Neutrophil (primary cell): ENCODE results near the gene ACSS3.

Experiments used
- H3K27ac ChIP-seq: fragments of 200-600 bp; sonication (generic); 2 replicates; pipeline ENCODE4 v1.5.1; 2016; ENCODE audit warnings: mild to moderate bottlenecking, moderate library complexity
- H3K27me3 ChIP-seq: fragments of 200-600 bp; sonication (generic); 2 replicates; pipeline ENCODE4 v1.6.0; 2016; ENCODE audit warnings: mild to moderate bottlenecking
- H3K36me3 ChIP-seq: fragments of 200-600 bp; sonication (generic); 2 replicates; pipeline ENCODE4 v1.5.1; 2017
- H3K4me1 ChIP-seq, 2 experiments: fragments of 200-600 bp in 1 of 2; sonication (generic) in 1 of 2; 1 replicate in 1 of 2; 2 replicates in 1 of 2; pipeline versions ENCODE4 v1.5.1 to v1.6.1; 2013 to 2016; ENCODE audit warnings: low read depth in 1 of 2, low read length in 1 of 2, mild to moderate bottlenecking in 1 of 2, moderate library complexity in 1 of 2; ENCODE audit not compliant: control insufficient read depth in 1 of 2, insufficient read depth in 1 of 2
- H3K4me3 ChIP-seq, 2 experiments: fragments of 200-600 bp in 1 of 2; sonication (generic) in 1 of 2; 1 replicate in 1 of 2; 2 replicates in 1 of 2; pipeline ENCODE4 v1.5.1; 2013 to 2016; ENCODE audit warnings: low read depth in 1 of 2, low read length in 1 of 2, mild to moderate bottlenecking in 1 of 2, moderate library complexity in 1 of 2
- H3K9me3 ChIP-seq: fragments of 200-600 bp; sonication (generic); 2 replicates; pipeline ENCODE4 v1.5.1; 2016
- CTCF ChIP-seq: fragments of 200-600 bp; sonication (generic); IDR thresholded peaks from 2 replicates; pipeline ENCODE4 v1.5.1; 2016; ENCODE audit warnings: antibody characterized with exemption

Gene ACSS3

DNA sequence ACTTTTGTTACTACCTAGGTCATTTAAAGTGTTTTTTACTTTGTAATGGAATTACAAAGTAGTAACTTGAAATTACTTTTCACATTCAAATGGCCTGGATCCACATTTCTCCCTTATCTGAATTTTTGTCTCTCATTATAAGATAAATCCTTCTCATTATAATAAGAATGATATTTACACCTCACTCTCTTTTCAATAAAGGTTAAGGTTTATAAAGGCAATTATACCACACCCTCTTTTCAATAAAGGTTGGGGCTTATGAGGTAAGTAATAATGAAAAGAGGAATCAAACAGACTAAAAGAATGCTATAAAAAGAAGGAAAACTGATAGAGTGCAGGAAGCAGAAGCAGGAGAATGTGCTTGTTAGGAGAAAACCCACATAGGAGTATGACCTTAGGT is 210.8 kb downstream of the ACSS3 start:
- no peaks in the 10 kb centered on the region for H3K36me3 ChIP-seq
- no peaks in the 10 kb centered on the region for H3K9me3 ChIP-seq
- H3K27ac ChIP-seq, result no peak overlapping the region
- no peaks in the 10 kb centered on the region for H3K4me1 ChIP-seq
- H3K4me3 ChIP-seq, result no peak overlapping the region
- TF ChIP-seq CTCF, result no peak
- no peaks in the 10 kb centered on the region for H3K27me3 ChIP-seq

DNA sequence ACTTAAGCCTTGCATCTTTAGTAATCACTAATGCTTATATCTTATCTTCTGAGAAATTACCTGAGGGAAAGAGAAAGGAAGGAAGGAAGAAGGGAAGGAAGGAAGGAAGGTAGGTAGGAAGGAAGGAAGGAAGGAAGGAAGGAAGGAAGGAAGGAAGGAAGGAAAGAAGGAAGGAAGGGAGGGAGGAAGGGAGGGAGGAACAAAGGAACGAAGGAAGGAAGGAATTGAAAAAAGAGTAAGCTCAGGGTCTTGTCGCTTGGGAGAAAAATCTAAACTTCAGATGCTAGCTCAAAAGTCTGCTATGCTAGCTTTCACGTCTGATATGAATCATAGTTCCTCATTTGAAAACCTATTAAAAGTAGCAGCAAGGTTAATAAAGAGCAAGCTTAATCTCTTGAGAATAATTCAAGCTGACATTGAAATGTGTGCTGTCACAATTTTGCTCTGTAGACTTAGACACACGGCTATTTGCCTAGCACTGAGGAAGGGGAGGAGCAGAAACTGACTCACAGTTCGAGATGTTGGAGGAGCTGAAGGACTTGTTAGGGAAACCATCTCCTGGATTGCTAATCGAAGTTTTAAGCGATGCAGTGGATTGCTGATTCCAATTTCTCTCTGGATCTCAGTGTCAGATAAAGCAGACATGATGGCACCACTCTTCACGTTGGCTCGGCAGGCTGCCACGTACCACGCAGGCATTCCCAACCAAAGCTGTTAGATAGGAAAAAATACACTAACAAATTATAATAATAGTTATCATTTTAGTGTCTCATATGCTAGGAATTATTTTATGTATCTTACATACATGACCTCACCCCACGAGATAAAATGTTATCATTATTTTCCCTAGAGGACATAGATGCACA is 216.7 kb downstream of the ACSS3 start:
- no peak for TF ChIP-seq CTCF
- no peaks in the 10 kb centered on the region for H3K4me1 ChIP-seq
- no peak overlapping the region for H3K4me3 ChIP-seq
- no peaks in the 10 kb centered on the region for H3K27me3 ChIP-seq
- H3K36me3 ChIP-seq, result no peaks in the 10 kb centered on the region
- no peaks in the 10 kb centered on the region for H3K9me3 ChIP-seq
- no peak overlapping the region for H3K27ac ChIP-seq

DNA sequence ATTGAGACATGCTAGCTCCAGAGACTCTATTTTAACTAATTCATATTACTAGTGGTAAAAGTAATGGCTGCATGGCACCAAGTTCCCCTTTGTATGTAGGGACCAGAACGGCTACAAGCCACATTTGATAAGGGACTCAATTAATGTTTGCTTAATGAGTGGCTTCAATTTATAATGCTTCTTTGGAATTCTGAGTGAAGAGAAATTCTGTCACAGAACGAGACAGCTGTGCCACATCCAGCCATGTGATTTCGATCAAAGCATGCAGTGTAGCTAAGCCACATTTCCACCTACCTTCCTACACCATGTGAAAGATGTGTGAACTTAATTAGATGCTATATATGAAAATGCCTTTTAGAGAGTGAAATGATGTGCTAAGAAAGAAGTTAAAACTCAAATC is 217.4 kb downstream of the ACSS3 start:
- H3K9me3 ChIP-seq, result no peaks in the 10 kb centered on the region
- no peak overlapping the region for H3K4me3 ChIP-seq
- no peak overlapping the region for H3K27ac ChIP-seq
- H3K36me3 ChIP-seq, result no peaks in the 10 kb centered on the region
- H3K4me1 ChIP-seq, result no peaks in the 10 kb centered on the region
- no peaks in the 10 kb centered on the region for H3K27me3 ChIP-seq
- no peak for TF ChIP-seq CTCF

DNA sequence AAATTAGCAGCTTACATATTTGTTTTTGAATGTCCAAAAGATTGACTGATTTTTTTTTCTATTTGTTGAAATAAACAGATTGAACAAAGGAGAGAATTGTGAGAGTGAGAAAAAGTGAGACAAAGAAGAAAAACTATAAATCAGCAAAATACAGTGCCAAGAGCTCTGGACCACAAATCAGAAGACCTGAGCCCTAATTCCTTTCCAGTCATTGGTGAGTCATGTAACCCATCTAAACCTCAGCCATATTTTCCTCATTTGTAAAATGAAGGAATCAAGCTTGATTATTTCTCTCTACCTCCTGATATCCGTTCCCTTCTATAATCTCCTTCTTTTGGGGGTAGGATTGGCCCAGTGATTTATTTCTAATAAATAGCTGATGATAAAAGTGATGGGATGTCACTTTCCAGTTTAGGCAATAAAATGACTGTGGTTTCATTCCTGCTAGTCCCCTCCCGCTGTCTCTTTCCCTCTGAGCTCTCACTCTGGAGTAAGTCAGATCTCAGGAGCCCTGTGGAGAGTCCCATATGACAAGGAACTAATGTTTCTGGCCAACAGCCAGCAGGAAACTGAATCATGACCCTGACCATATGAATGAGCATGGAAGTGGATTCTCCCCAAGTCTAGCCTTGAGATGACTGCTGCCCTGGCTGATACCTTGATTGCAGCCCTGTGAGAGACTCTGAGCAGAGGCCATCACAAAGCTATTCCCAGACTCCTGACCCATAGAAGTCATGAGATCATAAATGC is 218.9 kb downstream of the ACSS3 start:
- no peak for TF ChIP-seq CTCF
- Histone ChIP-seq H3K27ac (no peak overlapping the region), H3K27me3 (no peaks in the 10 kb centered on the region), H3K36me3 (no peaks in the 10 kb centered on the region), H3K4me3 (no peak overlapping the region), H3K9me3 (no peaks in the 10 kb centered on the region), H3K4me1 (no peaks in the 10 kb centered on the region)

DNA sequence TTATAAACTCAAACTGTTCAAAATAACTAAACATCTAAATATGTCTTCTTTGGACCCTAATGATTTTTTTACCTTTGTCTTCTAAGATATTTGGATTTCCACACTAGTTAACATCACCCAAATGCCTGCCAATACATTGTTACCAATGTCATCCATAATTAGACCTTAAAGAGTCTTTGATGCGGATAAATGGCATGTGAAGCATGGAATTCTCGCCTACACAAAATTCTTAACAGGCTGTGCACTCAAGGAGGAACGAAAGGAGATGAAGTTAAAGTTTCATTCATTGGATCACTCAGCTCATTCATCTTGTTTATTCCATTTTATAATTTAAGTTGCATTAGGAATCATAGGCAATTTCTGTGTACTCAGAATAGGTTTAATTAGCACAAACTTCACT is 219.7 kb downstream of the ACSS3 start:
- Histone ChIP-seq H3K27ac (no peak overlapping the region), H3K9me3 (no peaks in the 10 kb centered on the region), H3K27me3 (no peaks in the 10 kb centered on the region), H3K4me1 (no peaks in the 10 kb centered on the region), H3K4me3 (no peak overlapping the region), H3K36me3 (no peaks in the 10 kb centered on the region)
- no peak for TF ChIP-seq CTCF
